Metanephros (tissue), 1 donor: ENCODE measurements around the gene IRS4. TPM values are rescaled to one million over a fixed set of nuclear protein-coding genes. Genes with fewer than 3 reads are reported as not detected.

Source experiments
- total RNA-seq: library from RNA; depleted of rRNA; stranded (reverse); fragments of >200 nt; gene quantifications from one replicate; pipeline ENCODE4 v1.2.3, GENCODE V29; 2014

IRS4 gene
- 2.9 TPM for total RNA-seq

GRCh38 chrX:108736509-108737479 lies at the start of gene IRS4:
IRS4 (minus strand) TSS chrX:108736563.

